ENCODE results near the gene ATP4A. TPM values are rescaled to one million over a fixed set of nuclear protein-coding genes. Genes with fewer than 3 reads are reported as not detected.

Gene ATP4A
- total and polyA plus RNA-seq, 9 of the 15 experiments (the other 6 are each of a cell fraction or from before 2014, with no cell fraction given), result 0.15 TPM; not detected in 8

DNA sequence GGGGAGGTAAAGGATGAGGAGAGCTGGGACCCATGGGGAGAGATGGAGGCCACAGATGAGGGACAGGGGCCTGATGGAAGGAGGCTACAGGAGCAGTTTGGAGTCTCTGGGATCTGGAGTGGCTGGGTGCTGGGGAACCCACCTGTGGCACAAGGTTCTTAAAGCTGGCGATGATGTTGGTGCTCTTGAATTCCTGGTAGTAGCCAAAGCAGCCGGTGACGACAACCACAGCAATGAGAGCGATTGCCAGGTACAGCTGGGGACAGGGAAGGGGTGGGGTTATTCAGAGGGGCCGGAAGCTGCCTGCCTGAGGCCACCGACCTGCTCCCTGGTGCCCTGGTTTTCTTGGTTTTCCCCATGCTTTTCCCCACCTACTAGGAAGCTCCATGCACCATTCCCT lies 2.8 kb downstream of the ATP4A start:
- no peak for ATAC-seq
- DNase-seq (ENCODE audit: extremely low read depth in 1 of 4, low spot score in 3 of 4), result no peak
- TF ChIP-seq TSC22D4 (tag; IDR thresholded peaks at IDR 0.05) (no peak), GATAD2A (IDR thresholded peaks at IDR 0.05) (no peak), ZFP36 (IDR thresholded peaks at IDR 0.05; ENCODE audit: low read depth, low read length, partially characterized antibody) (no peak), NFATC3 (IDR thresholded peaks at IDR 0.05) (no peak), SAFB (IDR thresholded peaks at IDR 0.05; ENCODE audit: borderline replicate concordance, low read depth, low read length) (no peak), ZNF76 (CRISPR knock-in tag; IDR thresholded peaks at IDR 0.05; ENCODE audit: borderline replicate concordance) (no peak), RAD21 (CRISPR knock-in tag; conservative IDR thresholded peaks at IDR 0.05 in 1 of 2, IDR thresholded peaks at IDR 0.05 in 1 of 2) (no peak), L3MBTL2 (IDR thresholded peaks at IDR 0.05) (no peak), NFRKB (IDR thresholded peaks at IDR 0.05; ENCODE audit: low read depth) (no peak), MYNN (IDR thresholded peaks at IDR 0.05) (no peak), MYNN (CRISPR knock-in tag; IDR thresholded peaks at IDR 0.05) (no peak), SPI1 (IDR thresholded peaks at IDR 0.05; ENCODE audit: borderline replicate concordance, low read depth, low read length) (no peak)
- TF ChIP-seq, protein P1, sequence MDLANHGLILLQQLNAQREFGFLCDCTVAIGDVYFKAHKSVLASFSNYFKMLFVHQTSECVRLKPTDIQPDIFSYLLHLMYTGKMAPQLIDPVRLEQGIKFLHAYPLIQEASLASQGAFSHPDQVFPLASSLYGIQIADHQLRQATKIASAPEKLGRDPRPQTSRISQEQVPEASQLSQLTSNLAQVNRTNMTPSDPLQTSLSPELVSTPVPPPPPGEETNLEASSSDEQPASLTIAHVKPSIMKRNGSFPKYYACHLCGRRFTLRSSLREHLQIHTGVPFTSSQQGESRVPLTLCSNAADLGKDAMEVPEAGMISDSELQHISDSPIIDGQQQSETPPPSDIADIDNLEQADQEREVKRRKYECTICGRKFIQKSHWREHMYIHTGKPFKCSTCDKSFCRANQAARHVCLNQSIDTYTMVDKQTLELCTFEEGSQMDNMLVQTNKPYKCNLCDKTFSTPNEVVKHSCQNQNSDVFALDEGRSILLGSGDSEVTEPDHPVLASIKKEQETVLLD (IDR thresholded peaks at IDR 0.05), result no peak
- TF ChIP-seq, protein P2, sequence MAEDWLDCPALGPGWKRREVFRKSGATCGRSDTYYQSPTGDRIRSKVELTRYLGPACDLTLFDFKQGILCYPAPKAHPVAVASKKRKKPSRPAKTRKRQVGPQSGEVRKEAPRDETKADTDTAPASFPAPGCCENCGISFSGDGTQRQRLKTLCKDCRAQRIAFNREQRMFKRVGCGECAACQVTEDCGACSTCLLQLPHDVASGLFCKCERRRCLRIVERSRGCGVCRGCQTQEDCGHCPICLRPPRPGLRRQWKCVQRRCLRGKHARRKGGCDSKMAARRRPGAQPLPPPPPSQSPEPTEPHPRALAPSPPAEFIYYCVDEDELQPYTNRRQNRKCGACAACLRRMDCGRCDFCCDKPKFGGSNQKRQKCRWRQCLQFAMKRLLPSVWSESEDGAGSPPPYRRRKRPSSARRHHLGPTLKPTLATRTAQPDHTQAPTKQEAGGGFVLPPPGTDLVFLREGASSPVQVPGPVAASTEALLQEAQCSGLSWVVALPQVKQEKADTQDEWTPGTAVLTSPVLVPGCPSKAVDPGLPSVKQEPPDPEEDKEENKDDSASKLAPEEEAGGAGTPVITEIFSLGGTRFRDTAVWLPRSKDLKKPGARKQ (CRISPR knock-in tag; IDR thresholded peaks at IDR 0.05), result no peak
- TF ChIP-seq, protein P3, sequence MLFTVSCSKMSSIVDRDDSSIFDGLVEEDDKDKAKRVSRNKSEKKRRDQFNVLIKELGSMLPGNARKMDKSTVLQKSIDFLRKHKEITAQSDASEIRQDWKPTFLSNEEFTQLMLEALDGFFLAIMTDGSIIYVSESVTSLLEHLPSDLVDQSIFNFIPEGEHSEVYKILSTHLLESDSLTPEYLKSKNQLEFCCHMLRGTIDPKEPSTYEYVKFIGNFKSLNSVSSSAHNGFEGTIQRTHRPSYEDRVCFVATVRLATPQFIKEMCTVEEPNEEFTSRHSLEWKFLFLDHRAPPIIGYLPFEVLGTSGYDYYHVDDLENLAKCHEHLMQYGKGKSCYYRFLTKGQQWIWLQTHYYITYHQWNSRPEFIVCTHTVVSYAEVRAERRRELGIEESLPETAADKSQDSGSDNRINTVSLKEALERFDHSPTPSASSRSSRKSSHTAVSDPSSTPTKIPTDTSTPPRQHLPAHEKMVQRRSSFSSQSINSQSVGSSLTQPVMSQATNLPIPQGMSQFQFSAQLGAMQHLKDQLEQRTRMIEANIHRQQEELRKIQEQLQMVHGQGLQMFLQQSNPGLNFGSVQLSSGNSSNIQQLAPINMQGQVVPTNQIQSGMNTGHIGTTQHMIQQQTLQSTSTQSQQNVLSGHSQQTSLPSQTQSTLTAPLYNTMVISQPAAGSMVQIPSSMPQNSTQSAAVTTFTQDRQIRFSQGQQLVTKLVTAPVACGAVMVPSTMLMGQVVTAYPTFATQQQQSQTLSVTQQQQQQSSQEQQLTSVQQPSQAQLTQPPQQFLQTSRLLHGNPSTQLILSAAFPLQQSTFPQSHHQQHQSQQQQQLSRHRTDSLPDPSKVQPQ (CRISPR knock-in tag; IDR thresholded peaks at IDR 0.05; ENCODE audit: borderline replicate concordance), result no peak
- intact Hi-C loops (cut with micrococcal nuclease), result no loop called here
- H3K9me3 ChIP-seq (replicated peaks; ENCODE audit: control insufficient read depth, insufficient read depth, low read depth, low read length), result no peaks in the 10 kb centered on the region
- peaks cover 7% of the 10 kb centered on the region; the same call in 1 of the 2 replicates for H4K20me1 ChIP-seq (replicated peaks; ENCODE audit: control insufficient read depth, insufficient read depth, low read length)
- no peaks in the 10 kb centered on the region for H3K36me3 ChIP-seq (ENCODE audit: control insufficient read depth, insufficient read depth, low read length)
- no peak overlapping the region for H3K9ac ChIP-seq (ENCODE audit: insufficient read depth in 1 of 2, low read depth in 2 of 2, low read length in 2 of 2)
- H3K4me3 ChIP-seq, result no peak overlapping the region
- no peak overlapping the region for H3K27ac ChIP-seq (ENCODE audit: extremely low read depth, low read depth, low read length)
- H2AFZ ChIP-seq (ENCODE audit: low read depth, low read length), result no peak overlapping the region
- no peak overlapping the region for H3K4me2 ChIP-seq (ENCODE audit: insufficient read depth, low read length)
- H3K9me1 ChIP-seq (ENCODE audit: control insufficient read depth, insufficient read depth, low read length), result peaks cover 3% of the 10 kb centered on the region
- ChIA-PET CTCF (ENCODE audit: low intra/inter-chr PET ratio) (no interaction called here), POLR2A (no interaction called here)
- FAIRE-seq, result no peak
- no peaks in the 10 kb centered on the region for H3K79me2 ChIP-seq (ENCODE audit: control insufficient read depth, insufficient read depth, low read length)
- H3K27me3 ChIP-seq (ENCODE audit: control insufficient read depth in 2 of 2, insufficient read depth in 2 of 2, low read length in 2 of 2), result peaks cover 28 to 51% of the 10 kb centered on the region in 2 experiments; a peak in 4 of 5 replicates
- in situ Hi-C loops (cut with MboI), result no loop called here
- H3K4me1 ChIP-seq (replicated peaks in 1 of 2; ENCODE audit: control insufficient read depth in 2 of 2, insufficient read depth in 2 of 2, low read length in 2 of 2), result peaks cover 4 to 32% of the 10 kb centered on the region in 2 experiments; a peak in 3 of 5 replicates
- WGBS (ENCODE audit: insufficient coverage, low coverage, missing lambda C conversion rate), result 4% methylated on average over 6 of the region's 6 CpGs
- BruUV-seq (replicated peaks), result no TSS peak

Measured in K562 (cell line).